ENCODE data around the gene ISOC2. TPM values are rescaled to one million over a fixed set of nuclear protein-coding genes. Genes with fewer than 3 reads are reported as not detected.

Gene ISOC2
- total and polyA plus RNA-seq, 9 of the 15 experiments (the other 6 are each of a cell fraction or from before 2014, with no cell fraction given) = 1.2 to 229 (median 58.3) TPM

- no peak for TF ChIP-seq REST (IDR thresholded peaks at IDR 0.05; ENCODE audit: borderline replicate concordance)
- no peak for TF ChIP-seq REST (CRISPR knock-in tag; IDR thresholded peaks at IDR 0.05; ENCODE audit: low read depth)
- TF ChIP-seq SMAD2 (IDR thresholded peaks at IDR 0.05; ENCODE audit: low read depth, low read length) = no peak
- no peak for TF ChIP-seq TBL1XR1 (IDR thresholded peaks at IDR 0.05; ENCODE audit: low read length in 2 of 2)
- TF ChIP-seq SRSF7 (optimal IDR thresholded peaks at IDR 0.05; ENCODE audit: low read depth, low read length) = no peak
- TF ChIP-seq ZMIZ1 (IDR thresholded peaks at IDR 0.05; ENCODE audit: low read depth in 2 of 2, low read length in 2 of 2) = no peak
- TF ChIP-seq EGR1 (conservative IDR thresholded peaks at IDR 0.05) = no peak
- no peak for TF ChIP-seq SMAD4 (CRISPR knock-in tag; conservative IDR thresholded peaks at IDR 0.05)
- no peak for TF ChIP-seq HIVEP1 (CRISPR knock-in tag; IDR thresholded peaks at IDR 0.05)
- no peak for TF ChIP-seq THRB (CRISPR knock-in tag; conservative IDR thresholded peaks at IDR 0.05)
- peak; percentile 60 for TF ChIP-seq RBM39 (optimal IDR thresholded peaks at IDR 0.05; ENCODE audit: low read depth, low read length)
- 0 out of 2 replicates have a peak, but pooled peaks have one; percentile 22 for TF ChIP-seq MYC (IDR thresholded peaks at IDR 0.05; ENCODE audit: low read depth, low read length)
- TF ChIP-seq MYC (CRISPR knock-in tag; IDR thresholded peaks at IDR 0.05; ENCODE audit: borderline replicate concordance, low read depth) = no peak
These were observed 55.2 kb downstream of the ISOC2 start (continued) for GRCh38 chr19:55406091-55406825.
